ENCODE results near the gene LAMC1. TPM values are rescaled to one million over a fixed set of nuclear protein-coding genes. Genes with fewer than 3 reads are reported as not detected.

LAMC1 gene
- total and polyA plus RNA-seq, 2 donors (not counting 1 experiment from before 2014, with no cell fraction given), result 11.5 to 34.0 TPM

- Histone ChIP-seq H3K9me3 (ENCODE audit: control extremely low read depth in 1 of 3, control insufficient read depth in 2 of 3, insufficient read depth in 1 of 3, low read length in 2 of 3) (no peaks in the 10 kb centered on the region), H3K79me2 (ENCODE audit: control insufficient read depth, insufficient read depth, low read length) (no peaks in the 10 kb centered on the region), H4K20me1 (ENCODE audit: control insufficient read depth, insufficient read depth, low read length, poor library complexity, severe bottlenecking) (no peaks in the 10 kb centered on the region), H2AFZ (ENCODE audit: insufficient read depth, low read depth, low read length, poor library complexity, severe bottlenecking) (no peak overlapping the region), H3K27me3 (replicated peaks in 1 of 4; ENCODE audit: control extremely low read depth in 1 of 4, control insufficient read depth in 3 of 4, insufficient read depth in 4 of 4, low read length in 3 of 4) (no peaks in the 10 kb centered on the region), H3K4me1 (ENCODE audit: control insufficient read depth in 2 of 2, insufficient read depth in 2 of 2, low read length in 2 of 2) (no peaks in the 10 kb centered on the region), H3K27ac (ENCODE audit: low read length in 2 of 2) (no peak overlapping the region), H3K9ac (ENCODE audit: low read length) (no peak overlapping the region), H3K4me2 (replicated peaks; ENCODE audit: low read depth, low read length, poor library complexity, severe bottlenecking) (no peak overlapping the region), H3K36me3 (replicated peaks in 1 of 2; ENCODE audit: control extremely low read depth in 1 of 2, control insufficient read depth in 1 of 2, extremely low read depth in 1 of 2, insufficient read depth in 2 of 2, low read length in 1 of 2) (peaks cover 21 to 46% of the 10 kb centered on the region in 2 experiments), H3K4me3 (ENCODE audit: control extremely low read depth in 1 of 5, extremely low read depth in 1 of 5, insufficient read depth in 1 of 5, low read depth in 2 of 5, low read length in 4 of 5) (no peak overlapping the region)
- ATAC-seq (ENCODE audit: low read depth), result no peak
- intact Hi-C loops (cut with micrococcal nuclease), result no loop called here
- POLR2A ChIA-PET, result no interaction called here
- DNase-seq, result no peak
- H3K9me3 Mint-ChIP-seq (ENCODE audit: insufficient read depth), result no peaks in the 10 kb centered on the region
- H3K4me1 Mint-ChIP-seq, result no peaks in the 10 kb centered on the region
- H3K27ac Mint-ChIP-seq, result no peak overlapping the region
- CTCF ChIA-PET, result no interaction called here
- no peaks in the 10 kb centered on the region for H3K27me3 Mint-ChIP-seq
- no peak overlapping the region for H3K4me3 Mint-ChIP-seq
- TF ChIP-seq CTCF (IDR thresholded peaks at IDR 0.05) (no peak), EZH2 (IDR thresholded peaks at IDR 0.05; ENCODE audit: borderline replicate concordance, insufficient read depth, low read depth, low read length, poor library complexity, severe bottlenecking) (no peak)
- WGBS (ENCODE audit: insufficient coverage), result 100% methylated on average over 1 of the region's 4 CpGs
Measured at GRCh38 chr1:183116416-183116815, 93.2 kb downstream of the LAMC1 start.

- Histone ChIP-seq H3K4me1 (ENCODE audit: control insufficient read depth in 2 of 2, insufficient read depth in 2 of 2, low read length in 2 of 2) (peaks cover 11 to 12% of the 10 kb centered on the region in 2 donors), H3K79me2 (ENCODE audit: control insufficient read depth, insufficient read depth, low read length) (no peaks in the 10 kb centered on the region), H3K9ac (ENCODE audit: low read length) (no peak overlapping the region), H3K4me3 (ENCODE audit: control extremely low read depth in 1 of 5, extremely low read depth in 1 of 5, insufficient read depth in 1 of 5, low read depth in 2 of 5, low read length in 4 of 5) (no peak overlapping the region), H2AFZ (ENCODE audit: insufficient read depth, low read depth, low read length, poor library complexity, severe bottlenecking) (no peak overlapping the region), H4K20me1 (ENCODE audit: control insufficient read depth, insufficient read depth, low read length, poor library complexity, severe bottlenecking) (no peaks in the 10 kb centered on the region), H3K9me3 (ENCODE audit: control extremely low read depth in 1 of 3, control insufficient read depth in 2 of 3, insufficient read depth in 1 of 3, low read length in 2 of 3) (no peaks in the 10 kb centered on the region), H3K27me3 (replicated peaks in 1 of 4; ENCODE audit: control extremely low read depth in 1 of 4, control insufficient read depth in 3 of 4, insufficient read depth in 4 of 4, low read length in 3 of 4) (no peaks in the 10 kb centered on the region), H3K27ac (ENCODE audit: low read length in 2 of 2) (no peak overlapping the region), H3K36me3 (replicated peaks in 1 of 2; ENCODE audit: control extremely low read depth in 1 of 2, control insufficient read depth in 1 of 2, extremely low read depth in 1 of 2, insufficient read depth in 2 of 2, low read length in 1 of 2) (peaks cover 7 to 73% of the 10 kb centered on the region in 2 experiments), H3K4me2 (replicated peaks; ENCODE audit: low read depth, low read length, poor library complexity, severe bottlenecking) (no peak overlapping the region)
- no peaks in the 10 kb centered on the region for H3K27me3 Mint-ChIP-seq
- no peak for DNase-seq
- WGBS (ENCODE audit: insufficient coverage), result 100% methylated on average over 2 of the region's 3 CpGs
- TF ChIP-seq EZH2 (IDR thresholded peaks at IDR 0.05; ENCODE audit: borderline replicate concordance, insufficient read depth, low read depth, low read length, poor library complexity, severe bottlenecking), result no peak
- no peak for ATAC-seq (ENCODE audit: low read depth)
- no peaks in the 10 kb centered on the region for H3K9me3 Mint-ChIP-seq (ENCODE audit: insufficient read depth)
- ChIA-PET CTCF (no interaction called here), POLR2A (no interaction called here)
- intact Hi-C loops (cut with micrococcal nuclease), result no loop called here
- H3K4me1 Mint-ChIP-seq, result peaks cover 19% of the 10 kb centered on the region
- no peak overlapping the region for H3K27ac Mint-ChIP-seq
- H3K4me3 Mint-ChIP-seq, result no peak overlapping the region
Measured at GRCh38 chr1:183121609-183122008, 98.4 kb downstream of the LAMC1 start.

Measured in B cell (primary cell).